RKO (cell line): Measurements from ENCODE around the gene APOBEC3A.
"Not testable (repeated sequence)": the region's sequence is repeated elsewhere in the genome, so short reads cannot be mapped to it uniquely, and the experiment has no call there.

Experiments
- DNase-seq: peaks from one replicate; pipeline ENCODE4 v3.0.0-alpha.2; 2016; ENCODE audit warnings: low spot score

Gene APOBEC3A

DNA sequence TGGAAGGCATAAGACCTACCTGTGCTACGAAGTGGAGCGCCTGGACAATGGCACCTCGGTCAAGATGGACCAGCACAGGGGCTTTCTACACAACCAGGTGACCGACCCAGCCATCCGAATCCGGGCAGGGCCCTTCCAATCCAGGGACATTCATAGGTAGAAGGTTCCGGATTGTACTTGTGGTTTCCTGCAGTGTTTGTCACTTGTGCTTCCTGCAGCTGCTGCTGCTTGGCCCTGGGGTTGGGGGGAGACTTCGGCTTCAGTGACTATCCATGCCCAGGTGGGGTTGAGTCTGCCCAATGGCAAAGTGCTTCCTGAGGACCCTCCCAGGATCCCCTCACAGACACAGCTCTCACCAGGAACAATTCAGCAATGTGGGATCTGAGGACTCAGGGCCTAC lies 2.2 kb downstream of the APOBEC3A start:
- no peak for DNase-seq

DNA sequence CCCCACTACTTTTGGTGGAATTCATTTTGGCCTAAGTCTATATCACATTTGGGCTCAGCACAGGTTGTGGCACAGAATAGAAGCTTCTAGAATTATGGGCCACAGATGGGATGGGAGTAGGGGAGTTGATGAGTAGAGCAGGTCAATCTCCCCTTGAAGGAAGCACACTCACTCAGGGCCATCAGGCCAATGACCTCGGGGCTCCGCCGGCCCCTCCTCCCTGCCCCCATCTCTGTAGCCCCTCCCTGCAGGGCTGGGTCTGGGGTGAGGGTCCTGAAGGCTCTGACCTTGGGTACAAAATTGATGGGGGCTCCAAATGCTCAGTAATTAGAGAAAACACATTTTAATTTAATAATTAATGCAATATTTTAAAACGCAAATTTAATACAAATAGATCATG lies 3.3 kb downstream of the APOBEC3A start:
- DNase-seq: not testable (repeated sequence)

DNA sequence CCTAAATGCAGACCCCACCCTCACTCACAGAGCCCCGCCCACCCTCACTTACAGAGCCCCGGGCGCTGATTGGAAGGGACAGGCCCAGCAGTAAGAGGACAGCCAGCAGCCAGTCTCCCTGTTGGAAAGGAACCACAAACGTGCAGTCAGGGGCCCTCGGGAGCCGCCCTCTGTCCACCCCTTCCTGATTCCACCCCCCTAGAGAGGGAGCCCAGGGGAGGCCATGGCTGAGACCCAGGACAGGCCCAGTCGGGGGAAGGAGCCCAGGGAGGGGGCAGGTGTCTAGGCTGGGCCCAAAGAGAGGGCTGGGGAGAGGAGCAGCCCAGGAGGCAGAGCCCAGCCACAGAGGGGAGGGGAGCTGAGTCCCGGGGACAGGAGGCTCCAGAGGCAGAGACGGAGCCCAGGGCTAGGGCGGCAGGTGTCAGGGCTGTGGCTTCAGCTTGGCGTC lies 5.9 kb downstream of the APOBEC3A start:
- DNase-seq: not testable (repeated sequence)

DNA sequence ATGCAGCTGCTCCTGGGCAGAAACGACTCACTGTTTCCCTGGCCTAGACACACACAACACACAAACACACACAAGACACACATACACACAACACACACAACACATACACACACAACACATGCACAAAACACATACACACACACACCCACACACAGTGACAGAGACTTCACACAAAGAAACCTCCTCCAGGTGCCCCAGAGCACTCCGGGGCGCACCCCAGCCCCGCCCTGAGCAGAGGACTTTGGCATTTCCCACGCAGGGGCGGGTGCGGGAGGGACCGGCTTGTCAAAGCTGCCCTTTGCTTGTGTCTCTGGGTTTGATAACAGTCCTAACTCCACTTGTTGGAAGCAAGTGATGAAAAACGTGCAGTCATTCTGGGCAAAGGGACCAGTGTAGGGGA lies 6.5 kb downstream of the APOBEC3A start:
- DNase-seq: no peak

DNA sequence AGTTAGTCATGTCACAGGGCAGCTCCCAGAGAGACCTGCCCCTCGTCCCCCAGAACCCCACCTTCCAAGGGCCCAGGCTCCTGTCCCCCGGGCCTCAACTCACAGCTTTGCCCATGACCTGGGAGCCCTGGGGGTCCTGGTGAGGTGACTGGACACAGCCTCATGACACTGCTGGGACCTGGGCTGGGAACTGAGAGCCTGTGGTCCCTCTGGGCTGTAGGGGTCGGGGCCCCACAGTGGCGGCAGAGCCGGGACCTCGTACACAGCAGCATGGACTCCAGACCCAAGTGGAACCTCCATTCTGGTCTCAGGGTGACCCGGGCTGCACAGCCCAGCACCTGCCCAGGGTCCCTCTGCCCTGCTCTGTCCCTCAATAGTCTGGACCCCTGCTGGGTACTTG lies 6.9 kb downstream of the APOBEC3A start:
- no peak for DNase-seq

DNA sequence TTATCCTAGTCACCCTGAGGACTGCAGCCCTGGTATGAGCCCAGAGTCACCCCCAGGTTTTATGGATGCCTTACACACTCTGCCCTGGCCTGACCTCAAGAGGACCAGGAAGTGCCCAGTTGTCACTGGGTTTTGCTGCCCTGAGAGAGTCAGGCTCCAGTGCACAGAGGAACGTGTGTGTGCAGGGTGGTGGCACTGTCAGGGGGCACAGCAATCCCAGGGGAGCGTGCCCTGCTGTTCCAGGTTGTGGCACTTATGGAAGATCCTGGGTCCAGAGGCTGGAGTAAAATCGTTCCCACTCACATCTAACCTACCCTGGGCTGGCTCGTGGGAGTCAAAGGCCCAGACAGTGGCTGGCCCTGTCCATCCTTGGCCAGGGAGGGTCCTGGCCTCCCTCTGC lies 7.6 kb downstream of the APOBEC3A start:
- no peak for DNase-seq

DNA sequence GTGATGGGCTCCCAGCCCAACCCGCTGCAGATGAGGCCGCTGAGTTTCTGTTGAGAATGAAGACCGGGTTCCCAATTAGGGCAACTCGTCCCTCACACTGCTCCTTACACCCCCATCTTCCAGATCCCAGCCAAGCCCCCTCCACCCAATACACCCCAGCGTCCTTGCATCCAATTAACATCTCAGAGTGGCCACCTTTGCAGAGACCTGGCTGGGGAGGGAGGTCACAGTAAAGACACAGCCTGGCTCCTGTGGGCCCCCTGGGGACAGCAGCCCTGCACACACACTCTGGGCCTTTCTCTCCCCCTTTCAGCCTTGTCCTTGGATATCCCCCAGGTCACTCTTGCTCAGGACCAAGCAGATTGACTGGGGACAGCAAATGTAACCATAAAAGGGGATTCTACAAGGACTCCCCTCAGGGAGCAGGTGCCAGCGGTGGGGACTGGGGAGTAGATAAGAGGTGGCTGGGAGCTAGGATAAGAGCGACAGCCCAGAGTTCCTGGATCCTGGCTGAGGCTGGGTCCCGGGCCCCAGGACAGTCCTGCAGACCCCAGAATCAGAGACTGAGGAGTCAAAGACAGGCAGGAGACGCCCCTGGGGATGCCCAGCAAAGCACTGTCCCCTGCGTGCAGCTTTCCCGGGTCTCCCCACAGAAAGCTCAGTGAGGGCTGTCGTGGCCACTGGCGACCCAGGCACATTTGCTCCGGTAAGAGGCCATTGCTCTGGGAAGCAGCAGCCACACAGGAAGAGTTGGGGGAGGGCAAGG lies 8.4 kb downstream of the APOBEC3A start:
- no peak for DNase-seq

DNA sequence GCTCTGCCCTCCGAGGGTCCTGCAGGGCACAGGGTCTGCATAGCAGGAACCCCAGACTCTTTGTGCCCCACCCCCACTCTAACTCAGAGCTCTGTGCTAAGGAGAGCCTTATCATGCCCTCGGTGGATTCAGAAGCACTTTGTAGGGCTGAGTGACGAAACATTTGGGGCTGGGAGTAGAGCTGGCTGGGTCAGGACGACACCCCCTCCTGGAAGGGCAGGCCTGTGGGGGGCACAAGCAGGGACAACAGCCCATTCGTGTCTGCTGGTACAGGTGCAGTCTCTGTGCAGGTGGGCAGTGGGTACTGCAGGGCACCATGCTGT lies 8.9 kb downstream of the APOBEC3A start:
- DNase-seq: no peak

DNA sequence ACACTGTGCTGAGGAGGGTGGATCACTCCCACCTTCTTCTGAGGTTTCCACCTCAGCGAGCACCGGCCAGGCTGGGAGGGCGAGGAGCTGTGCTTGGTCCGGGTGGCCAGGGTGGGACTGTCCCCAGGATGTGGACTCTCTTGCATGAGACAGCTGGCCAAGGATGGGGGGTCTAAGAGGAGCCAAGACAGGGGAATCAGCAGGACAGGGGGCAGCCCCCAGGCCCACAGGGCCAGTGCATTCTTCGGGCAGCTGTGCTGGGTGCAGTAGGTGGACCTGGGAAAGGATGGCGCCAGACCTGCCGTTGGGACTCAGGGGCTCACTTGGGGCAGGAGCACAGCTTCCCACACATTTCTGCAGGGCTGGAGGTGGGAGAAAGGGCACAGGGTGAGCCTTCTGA lies 9.5 kb downstream of the APOBEC3A start:
- no peak for DNase-seq

DNA sequence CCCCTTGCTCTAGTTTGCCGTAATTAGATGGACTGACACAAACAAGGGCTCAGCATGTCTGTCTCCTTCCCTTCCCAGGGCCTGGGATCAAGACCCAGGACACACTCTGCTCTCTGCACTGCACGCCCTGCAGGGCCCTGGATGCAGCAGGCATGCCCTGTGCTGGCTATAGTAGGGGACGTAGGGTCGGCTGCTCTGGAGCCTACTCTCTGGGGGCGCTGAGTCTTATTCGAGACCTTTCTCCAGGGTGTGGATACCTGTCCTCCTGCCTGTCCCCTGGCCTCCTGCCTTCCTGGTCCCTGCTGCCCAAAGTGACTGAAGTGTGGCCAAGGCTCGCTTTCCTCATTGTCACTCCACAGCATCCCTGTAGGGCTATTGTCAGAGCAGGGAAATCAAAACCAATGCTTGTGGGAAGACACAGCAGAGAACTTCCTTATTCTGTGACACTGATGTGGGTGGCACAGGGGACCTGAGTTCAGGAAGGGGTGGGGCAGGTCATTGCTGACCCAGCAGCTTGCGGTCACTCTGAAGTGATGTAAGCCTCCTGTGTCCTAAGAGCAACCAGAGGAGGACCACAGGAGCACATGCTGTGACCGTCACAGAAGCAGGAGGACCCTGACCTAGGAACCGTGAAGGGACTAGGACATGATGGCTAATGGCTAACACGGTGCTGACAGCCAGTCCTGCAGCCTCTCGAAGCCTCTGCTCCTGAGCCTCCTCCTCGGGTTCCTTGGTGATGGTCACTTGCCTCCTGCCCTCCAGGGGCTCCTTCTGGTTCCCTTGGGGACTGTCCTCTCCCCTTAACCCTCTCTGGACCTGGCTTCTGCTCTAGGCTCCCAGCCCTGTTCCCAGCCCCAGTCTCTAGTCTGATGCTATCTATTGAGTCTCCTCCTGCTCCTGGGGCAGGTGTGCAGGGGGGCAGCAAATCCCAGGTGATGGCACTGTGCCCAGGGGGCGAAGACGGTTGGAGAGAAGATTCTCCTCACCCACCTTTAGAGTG lies 10.3 kb downstream of the APOBEC3A start:
- no peak for DNase-seq

DNA sequence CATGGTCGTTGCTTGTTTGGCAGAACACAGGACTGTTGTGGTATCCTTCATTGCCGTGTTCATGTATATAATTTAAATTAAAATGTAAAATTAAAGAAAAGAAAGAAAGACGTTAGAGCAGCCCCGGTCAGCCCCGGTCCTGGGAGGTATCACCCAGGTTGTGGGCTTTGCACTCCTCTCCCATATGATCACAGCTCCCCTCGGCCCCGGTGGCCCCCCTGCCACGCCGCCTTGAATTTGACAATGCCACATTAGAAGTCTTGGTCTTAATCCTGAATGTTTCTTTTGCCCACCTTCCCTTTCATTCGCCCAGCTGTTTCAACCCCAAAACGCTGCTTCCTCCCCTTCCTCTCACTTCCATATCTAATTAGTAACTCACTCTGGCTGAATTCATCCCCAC lies 11.4 kb downstream of the APOBEC3A start:
- DNase-seq: no peak

DNA sequence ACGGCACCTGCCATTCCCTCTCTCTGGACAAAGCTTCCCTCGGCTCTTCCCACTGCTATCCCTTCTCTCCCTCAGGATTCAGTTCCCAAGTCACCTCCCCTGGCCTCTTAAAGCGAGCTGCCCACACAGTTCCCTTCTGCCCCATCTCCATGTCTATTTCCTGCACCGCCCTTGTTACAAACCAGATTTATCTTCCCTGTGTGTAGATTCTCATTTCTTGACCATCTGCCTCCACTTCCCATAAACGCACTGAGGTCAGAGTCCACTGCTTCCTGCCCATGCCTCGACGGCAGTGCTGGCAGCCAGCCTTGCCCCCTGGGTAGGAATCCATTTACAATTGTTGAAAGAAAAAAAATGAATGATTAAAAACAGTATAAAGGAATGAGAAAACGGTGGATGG lies 13.1 kb downstream of the APOBEC3A start:
- no peak for DNase-seq

DNA sequence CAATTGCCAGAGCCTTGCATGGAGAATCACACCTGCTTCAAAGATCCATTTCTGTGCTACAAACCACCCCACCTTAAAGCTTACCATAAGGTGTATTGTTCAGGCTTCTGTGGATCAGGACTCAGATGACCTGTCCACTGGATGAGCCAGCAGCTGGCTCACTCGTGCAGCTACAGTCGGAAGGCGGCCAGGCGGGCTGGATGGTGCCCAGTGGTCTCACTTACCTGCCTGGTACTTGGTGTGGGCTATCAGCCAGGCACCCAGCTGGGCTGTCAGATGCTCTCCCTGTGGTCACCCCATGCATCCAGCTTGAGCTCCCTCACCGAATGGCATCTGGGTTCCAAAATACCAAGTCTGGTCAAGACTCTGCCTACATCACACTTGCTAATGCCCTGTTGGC lies 13.8 kb downstream of the APOBEC3A start:
- no peak for DNase-seq

DNA sequence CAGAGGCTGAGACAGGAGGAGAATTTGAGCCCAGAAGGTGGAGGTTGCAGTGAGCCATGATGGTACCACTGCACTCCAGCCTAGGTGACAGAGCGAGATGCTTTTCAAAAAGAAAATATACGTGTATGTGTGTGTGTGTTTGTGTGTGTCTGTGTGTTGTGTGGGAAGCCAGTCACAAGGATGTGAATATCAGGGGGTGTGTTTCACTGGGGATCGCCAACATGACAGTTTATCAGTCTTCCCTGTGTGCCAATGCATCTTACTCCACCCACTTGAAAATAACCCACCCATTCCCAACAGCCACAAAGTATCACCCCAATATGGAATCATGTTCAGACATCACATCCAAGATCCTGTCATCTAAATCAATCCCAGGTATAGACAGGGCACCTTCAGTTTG lies 14.4 kb downstream of the APOBEC3A start:
- DNase-seq: no peak

DNA sequence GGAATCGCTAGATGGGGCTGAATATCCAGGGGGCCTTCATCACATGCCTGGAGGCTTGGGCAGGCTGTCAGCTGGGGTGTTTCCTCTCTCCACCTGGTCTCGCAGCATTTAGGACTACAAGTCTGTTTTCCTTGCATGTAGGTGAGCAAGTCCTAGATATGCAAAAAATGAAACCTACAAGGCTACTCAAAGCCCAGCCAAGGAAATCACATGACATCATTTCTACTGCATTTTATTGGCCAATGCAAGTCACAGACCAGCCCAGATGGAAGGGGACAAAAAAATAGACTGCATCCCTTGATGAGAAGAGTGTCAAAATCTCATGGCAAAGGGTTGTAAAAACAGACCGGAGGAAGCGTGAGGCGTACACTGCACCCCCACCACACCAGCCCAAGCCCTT lies 15.1 kb downstream of the APOBEC3A start:
- DNase-seq: no peak

DNA sequence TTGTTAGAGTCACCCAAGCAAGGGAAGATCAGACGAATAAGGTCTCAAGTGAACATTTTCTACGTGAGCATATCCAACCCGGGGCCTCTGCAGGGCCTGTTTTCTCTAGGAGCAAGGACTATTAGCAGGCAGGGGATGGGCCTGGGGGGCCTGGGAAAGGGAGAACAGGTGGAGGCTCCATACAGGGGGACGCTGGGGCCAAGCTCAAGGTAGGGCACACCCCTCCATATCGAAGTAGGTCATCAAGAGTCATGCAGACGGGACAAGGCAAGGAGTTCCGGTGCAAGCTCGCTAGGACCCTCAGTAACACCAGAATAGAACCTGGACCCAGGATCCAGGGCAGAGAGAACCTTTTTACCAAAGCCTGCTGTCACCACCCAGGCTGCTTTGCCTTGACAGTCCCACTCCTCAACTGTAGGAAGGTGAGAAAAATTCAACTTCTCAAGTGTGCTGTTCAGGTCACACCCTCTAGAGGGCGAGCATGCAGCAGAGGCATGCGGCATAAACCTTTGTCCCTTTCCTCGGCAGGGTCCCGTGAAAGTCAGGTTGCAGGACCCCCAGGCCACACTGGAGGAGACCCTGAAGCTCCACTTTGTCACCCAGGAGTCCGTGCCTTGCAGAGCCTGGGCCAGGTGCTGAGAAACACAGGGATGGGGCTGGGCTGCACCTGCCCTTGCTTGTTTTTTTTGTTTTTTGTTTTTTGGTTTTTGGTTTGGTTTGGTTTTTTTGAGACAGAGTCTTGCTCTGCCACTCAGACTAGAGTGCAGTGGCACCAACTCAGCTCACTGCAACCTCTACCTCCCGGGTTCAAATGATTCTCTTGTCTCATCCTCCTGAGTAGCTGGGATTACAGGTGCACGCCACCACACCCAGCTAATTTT lies 16.1 kb downstream of the APOBEC3A start:
- DNase-seq: peak; percentile 36

DNA sequence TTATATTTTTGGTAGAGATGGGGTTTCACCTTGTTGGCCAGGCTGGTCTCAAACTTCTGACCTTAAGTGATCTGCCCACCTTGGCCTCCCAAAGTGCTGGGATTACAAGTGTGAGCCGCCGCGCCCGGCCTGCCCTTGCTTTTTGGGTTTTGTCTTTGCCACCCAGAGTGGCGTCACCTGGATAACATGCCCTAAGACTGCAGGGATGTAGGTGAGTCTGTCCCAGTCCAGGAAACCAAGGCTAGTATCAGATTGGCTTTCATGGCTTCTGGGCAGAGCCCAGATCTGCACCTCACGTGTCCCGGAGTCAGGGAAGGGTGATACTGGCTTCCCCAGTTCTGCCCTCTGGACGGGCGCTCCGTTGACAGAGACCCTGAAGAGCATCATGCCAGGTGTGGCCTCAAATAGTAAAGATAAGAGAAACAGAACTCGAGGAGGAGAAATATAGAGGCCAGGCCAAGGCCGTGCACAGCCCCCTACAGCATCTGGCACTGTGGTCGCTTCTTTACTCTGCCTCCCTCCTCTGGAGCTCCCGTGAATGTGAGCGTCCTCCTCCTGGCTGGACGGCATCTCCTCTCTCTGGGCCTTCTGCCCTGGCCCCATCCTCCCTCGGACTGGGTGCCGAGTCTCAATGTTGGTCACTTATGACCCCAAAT lies 16.9 kb downstream of the APOBEC3A start:
- no peak for DNase-seq

DNA sequence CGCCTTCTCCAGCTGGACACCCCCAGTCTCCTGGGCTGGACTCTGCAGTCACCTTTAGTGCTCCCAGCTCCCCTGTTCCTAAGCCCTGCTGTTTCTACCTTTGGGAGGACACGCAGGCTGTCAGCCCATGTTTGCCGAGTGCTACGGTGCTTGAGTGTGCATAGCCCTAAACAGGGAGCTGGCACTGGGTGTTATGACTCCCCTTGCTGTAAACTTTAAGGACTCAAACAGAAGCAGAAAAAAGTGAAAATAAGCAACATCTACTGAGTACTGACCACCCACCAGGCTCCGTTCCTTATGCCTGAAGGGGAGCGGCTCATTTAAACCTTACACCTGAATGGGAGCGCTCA lies 17.4 kb downstream of the APOBEC3A start:
- no peak for DNase-seq

DNA sequence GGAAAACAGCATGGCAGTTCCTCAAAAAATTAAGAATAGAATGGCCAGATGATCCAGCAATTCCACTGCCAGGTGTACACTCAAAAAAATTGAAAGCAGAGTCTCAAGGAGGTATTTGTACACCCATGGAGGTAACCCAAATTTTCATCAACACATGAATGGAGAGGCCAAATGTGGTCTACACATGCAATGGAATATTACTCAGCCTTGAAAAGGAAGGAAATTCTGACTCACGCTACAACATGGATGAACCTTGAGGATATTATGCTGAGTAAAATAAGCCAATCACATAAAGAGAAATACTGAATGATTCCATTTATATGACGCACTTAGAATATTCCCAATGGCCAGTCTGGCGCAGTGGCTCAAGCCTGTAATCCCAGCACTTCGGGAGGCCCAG lies 19.9 kb downstream of the APOBEC3A start:
- not testable (repeated sequence) for DNase-seq

DNA sequence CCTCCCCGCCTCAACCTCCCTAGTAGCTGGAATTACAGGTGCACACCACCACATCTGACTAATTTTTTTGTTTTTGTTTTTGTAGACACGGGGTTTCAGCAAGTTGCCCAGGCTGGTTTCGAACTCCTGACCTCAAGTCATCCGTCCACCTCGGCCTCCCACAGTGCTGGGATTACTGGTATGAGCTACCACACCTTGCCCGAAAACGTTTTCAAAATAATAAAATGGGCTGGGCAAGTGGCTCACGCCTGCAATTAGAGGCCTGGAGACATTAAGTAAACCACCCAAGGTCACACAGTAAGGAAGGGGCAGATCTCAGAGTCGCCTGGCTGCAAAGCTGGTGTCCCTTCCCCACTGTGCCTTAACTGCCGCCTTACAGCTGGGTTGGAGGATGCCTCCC lies 23.2 kb downstream of the APOBEC3A start:
- DNase-seq: not testable (repeated sequence)
